HuH-7.5 (cell line): ENCODE results near the gene MAN1A1.
"Not testable (repeated sequence)": the region's sequence is repeated elsewhere in the genome, so short reads cannot be mapped to it uniquely, and the experiment has no call there.

Source experiments
- DNase-seq: peaks from one replicate; pipeline ENCODE4 v3.0.0; 2011; ENCODE audit warnings: low spot score

The MAN1A1 gene

GRCh38 chr6:119349361-119350201 lies at the start of gene MAN1A1:
Gene MAN1A1, minus strand, starts transcription at chr6:119349761. Its CDS starts 696 bp downstream, at chr6:119349065.
- DNase-seq = peak; percentile 95

- no peak for DNase-seq
These were observed 45.6 kb upstream of the MAN1A1 start for GRCh38 chr6:119395192-119395591.

DNA sequence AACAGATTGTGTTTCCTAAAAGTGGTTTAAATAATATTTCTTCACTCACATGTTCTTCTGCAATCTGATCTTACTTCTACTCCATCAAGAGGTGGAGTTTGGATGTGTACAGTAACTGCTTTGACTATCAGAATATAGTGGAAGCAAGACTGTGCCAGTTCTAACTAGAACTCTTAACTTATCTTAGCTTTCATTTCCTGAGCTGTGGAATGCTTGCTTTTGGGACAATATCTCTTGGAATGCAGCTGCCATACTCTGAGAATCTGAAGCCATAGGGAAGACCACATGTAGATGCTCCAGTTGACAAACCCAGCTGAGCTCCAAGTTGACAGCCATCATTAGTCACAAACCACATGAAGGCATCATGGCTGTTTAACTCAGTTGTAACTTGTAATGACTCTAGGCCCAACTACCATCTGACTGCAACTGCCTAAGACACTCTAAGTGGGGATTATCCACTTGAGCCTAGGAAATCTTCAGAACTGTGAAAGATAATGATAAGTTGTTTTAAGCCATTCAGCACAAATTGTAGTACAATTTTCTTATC lies 40.8 kb upstream of the MAN1A1 start:
- DNase-seq = no peak

GRCh38 chr6:119385994-119386393 lies 36.4 kb upstream of the MAN1A1 start:
- no peak for DNase-seq

- no peak for DNase-seq
These were observed 34.9 kb upstream of the MAN1A1 start for GRCh38 chr6:119384444-119384843.

DNA sequence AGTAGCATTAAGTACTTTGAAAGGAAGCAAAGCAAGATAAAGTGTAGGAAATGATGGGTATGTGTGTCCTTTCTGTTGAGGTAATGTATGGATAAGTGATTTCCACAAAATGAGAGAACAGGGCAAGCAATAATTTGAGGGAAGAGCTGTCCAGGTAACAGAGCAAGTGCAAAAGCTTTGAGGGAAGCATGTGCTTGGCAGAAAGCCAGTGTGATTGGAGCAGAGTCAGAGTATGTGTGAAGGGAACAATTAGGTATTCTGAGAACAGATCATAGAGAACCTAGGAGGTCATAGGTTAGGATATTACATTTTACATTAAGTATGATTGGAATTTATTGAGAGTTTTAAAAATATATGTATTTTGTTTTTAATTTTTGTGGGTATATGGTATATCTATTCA lies 30.2 kb upstream of the MAN1A1 start:
- no peak for DNase-seq

- DNase-seq = not testable (repeated sequence)
These were observed 27.5 kb upstream of the MAN1A1 start for GRCh38 chr6:119377043-119377442.

DNA sequence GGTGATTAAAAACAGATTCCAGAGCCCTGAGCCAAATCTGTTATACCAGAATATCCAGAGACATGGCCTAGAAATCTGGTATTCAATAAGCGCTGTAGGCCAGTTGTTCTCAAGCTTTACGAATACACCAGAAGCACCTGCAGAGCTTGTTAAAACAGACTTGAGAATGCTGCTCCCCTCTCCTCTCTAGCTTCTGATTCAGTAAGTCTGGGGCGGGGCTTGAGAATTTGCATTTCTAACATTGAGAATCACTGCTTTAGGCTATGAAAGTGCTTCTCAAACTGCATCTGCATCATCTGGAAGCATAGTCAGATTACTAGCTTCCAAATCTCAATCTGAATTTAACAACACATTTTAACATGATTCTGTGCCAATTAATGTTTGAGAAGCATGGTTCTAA lies 20.5 kb upstream of the MAN1A1 start:
- no peak for DNase-seq

DNA sequence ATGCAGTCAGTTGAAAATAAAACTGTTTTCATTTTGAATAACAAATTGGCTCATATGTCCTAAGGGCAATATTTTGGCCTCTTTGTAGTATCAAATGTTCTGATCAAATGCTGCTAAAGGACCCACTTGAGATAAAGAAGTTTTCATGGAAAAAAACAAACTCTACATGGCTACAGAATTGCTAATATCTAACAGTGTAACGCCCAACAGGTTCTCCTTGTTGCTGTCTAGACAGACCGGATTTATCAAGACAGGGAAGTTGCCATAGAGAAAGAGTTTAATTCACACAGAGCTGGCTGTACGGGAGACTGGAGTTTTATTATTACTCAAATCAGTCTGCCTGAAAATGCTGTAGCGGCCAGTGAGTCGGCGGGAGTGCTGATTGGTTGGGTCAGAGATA lies 19.4 kb upstream of the MAN1A1 start:
- no peak for DNase-seq

DNA sequence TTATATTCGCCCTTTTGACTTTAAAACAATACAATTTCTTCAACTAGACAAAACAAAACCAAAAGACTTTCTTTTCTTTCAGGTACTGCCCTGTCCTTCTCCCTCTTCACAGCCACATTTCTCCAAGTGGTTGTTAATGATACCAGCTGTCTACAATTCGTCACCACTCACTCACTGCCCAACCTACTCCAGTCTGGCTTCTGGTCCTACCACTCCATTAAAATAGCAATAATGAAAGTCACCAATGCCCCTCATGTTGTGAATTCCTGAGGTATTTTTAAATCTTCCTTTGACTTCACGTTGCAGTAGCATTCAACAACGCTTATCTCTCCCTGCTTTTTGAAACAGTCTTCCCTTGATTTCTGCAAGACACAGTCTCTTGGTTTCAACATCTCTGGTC lies 11.6 kb upstream of the MAN1A1 start:
- no peak for DNase-seq

GRCh38 chr6:119360262-119360915 lies 10.8 kb upstream of the MAN1A1 start:
- no peak for DNase-seq

DNA sequence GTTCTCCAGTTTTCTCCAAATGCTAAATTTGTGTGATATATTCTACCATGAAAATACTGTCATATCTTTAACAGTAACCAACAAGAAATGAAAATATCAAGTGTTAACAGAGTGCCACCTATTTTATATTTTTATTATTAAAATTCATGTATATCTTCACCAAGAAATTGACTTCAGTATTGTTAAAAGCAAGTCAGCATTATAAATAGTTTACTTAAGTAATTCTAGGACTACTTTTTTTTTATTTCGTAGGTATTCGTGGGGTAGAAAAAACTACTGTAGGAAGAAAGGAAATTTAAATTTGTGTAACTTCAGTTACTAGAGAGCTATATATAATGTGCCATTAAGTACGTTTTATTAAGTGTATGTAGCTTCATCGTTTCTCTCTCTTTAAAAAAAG lies 6.3 kb upstream of the MAN1A1 start:
- DNase-seq = no peak

DNA sequence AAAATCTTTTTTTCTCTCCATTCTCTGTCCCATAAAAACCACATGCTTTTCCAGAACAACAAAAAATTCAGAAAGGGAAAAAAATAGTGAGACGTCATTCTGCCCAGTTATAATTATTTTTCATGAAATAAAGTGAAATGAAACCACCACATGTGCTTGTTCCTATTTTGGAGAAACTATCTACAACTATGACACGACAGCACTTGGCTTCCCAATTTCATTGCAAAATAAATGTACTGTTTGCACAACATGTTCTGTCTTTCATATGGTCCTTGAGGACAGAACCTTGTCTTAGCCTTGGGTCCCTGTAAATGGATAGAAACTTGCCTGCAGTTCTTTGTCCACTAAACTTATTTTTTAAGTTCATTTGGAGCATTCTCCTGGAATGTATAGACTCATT lies 5.6 kb upstream of the MAN1A1 start:
- DNase-seq = no peak

DNA sequence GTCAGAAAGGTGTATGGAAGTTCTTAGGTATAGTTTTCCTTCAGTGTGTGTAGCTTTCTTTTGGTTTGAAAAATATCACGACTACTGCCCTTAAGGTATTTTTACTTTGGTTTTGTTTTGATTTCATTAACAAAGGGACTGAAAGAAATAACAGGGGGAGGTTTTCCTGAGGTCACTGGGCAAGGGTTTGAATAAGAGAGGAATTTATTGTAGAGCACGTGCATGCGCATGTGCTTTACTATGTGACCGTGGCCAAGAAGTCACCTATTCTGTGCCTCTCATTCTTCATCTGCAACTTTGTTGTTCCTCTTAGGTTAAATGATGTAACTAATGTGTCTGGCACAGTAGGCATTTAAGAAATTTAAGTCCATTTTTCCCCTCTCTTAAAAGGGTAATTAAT lies 4.1 kb upstream of the MAN1A1 start:
- no peak for DNase-seq

DNA sequence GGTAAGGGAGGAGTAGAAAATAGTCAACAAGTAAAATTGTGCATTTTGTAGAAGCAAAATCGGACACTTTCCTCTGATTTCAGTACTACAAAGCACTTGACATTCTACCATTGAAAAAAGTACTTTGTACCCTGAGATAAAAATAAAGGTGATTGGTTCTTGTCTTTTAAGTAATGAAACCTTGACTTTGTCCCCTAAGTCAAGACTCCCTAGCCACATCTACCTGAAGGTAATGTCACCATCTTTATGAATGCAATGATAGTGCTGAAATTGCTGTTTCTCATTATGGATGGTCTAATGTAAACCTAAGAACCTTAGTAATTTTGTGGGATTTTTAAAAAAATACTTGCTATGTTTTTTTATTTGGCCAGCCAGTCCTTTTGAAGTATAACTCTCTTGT lies 2.4 kb upstream of the MAN1A1 start:
- DNase-seq = no peak

DNA sequence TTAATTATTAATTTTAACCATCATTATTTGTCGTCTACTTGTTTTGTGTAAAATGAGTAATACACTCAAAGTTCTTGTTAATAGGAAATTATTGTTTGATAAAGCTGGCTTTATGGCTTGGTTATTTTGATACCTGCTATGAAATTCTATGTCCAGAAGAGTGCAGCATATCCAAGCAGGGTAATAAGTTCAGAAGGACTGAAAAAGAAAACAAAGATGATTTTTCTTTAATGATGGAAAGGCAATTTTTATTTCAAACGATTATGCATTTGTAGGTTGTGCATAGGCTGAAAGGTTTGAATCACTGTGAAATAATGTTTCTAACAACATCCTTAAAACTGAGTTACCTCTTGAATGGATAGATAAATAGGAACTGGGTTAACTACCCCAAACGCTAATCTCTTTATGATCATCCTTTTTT lies 1.4 kb upstream of the MAN1A1 start:
- DNase-seq = peak; percentile 25

DNA sequence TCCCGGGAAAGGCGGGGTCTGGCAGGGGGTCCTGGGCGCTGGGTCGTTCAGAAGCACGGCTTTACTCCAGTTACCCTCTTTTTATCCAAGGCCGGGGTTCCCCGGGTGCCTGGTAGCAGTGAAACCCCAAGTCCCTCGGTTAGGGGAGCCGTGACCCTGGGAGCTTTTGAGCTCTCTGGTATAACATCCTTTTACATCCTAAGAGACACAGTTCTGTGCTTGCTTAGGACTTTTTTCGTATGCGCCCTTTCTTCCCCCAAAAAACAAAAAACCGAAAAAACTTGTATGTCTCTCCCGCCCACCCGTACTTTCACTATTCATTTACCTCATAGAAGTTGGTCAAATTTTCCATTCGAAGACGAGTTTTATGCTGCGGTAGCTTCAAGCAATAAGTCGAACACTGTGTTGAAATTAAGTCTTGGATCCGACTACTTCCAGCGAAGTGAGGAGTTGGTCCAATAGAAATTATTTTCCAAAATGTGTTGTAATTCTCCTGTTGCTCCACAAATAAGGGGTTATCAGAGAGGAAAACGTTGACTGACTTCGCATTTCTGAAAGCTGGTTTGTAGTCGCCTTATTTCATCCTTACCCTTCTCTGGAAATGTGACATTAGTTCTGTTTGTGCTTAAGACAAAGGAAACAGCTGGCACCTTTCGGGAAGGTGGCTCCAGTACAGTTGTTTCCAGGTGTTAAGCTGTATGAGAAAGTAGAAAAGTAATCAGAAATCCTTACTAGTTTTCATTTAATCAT lies 816 bp upstream of the MAN1A1 start:
- DNase-seq = peak; percentile 25

DNA sequence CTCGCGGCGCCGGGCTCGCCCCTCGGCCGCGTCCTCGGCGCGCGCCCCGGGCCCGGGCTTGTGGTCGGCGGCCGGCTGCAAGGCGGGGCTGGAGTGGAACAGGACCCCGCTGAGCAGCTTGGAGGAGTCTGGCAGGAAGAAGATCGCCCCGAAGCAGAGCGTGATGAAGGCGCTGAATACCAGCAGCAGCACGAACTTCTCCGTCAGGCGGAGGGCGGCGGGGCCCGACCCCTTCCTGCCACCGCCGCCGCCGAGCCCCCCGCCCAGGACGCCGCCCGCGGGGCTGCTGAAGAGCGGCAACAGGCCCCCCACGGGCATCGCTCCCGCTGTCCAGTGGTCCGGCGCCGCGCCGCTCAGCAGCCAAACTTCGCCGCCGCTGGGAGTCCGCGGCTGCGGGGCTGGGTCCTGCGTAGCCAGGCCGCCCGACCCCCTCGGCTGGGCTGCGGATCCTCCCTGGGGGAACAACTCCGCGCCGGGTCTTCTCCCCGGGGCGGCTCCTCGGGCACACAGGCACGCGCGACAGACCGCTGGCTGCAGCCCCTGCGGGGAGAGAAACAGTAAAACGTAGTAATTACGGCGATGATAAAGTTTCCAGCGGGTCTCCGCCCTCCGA lies 707 bp downstream of the MAN1A1 start:
- peak; percentile 20 for DNase-seq

DNA sequence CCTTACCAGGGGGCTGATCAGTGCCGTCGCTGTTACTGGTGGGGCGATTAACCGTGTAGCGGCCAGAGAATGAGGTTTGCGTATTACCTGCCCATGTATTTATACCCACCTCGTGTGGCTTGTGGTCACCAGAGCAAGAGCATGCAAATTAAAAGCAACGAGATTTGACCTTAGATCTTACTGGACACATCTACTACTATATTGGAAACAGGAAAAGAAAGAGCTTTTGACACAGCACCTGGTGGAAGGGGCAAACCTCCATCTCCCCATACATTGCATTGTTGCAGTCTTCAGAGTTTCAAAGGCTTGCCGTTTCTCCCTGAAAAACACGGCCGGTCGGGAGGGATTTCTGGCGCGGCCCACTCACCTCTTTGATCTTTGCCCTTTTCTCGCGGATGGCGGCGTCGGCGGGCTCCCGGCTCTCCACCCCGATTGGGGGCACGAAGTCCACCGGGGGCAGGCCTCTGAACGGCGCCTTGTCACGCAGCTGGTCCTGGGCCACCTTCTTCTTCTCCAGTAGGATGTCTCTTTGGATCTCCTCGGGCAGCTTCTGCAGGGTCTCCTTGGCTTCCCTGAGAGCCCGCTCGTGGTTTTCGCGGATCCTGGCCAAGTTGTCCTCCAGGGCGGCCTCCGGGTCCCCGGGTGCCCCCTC lies 1.3 kb downstream of the MAN1A1 start:
- DNase-seq = peak; percentile 48

DNA sequence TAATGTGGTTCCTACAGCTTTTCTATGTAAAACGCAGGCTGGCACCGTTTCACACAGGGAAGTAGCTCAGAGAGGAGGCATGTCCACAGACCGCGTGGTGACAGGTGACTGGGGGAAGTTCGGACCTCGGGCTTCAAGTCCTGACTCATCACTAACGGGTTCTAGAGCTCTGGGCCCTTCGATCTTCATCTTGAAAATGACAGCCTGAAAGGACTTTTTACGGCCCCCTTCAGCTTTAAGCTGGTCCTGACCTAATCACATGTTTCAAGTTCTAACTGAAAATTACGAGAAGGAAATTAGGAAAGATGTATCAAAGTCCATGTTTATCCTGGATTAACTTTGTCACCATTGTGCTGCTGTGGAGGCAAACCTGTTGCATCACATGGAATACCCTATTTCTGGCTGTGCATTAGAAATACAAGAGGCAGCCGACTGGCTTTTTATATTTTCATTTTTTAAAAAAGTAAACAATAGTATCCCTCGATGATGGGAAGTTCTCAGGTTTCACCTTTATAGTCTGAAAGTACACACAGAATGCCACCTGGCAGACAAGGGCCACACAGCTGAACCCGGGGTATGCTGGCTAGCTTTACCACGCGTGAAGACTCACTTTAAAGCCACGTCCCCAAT lies 2.0 kb downstream of the MAN1A1 start:
- DNase-seq = peak; percentile 58

DNA sequence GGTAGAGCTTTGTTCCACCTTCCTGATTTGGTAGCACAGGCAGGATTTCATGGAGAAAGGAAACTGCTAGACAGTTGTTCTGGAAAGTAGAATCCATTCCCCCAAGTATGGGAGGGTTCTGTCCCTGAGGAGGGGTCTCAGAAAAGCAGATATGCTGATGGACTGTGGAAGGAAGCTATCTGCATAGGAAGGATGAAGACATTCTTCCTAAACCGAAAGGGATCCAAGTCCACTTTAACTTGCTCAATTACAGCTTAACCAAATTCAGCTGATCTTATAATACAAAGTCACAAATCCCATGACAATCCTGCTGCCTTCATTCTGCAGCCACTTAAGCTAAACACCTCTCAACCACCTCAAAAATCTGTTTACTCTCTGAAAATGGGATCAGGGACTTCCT lies 2.6 kb downstream of the MAN1A1 start:
- no peak for DNase-seq
